Activated CD4-positive, alpha-beta T cell treated with anti-CD3 and anti-CD28 coated beads, Interleukin-2, amount 10 ng/mL, durations not matched to agents 7 days and 5 days (primary cell): ENCODE measurements around the gene ADAM10. TPM values are rescaled to one million over a fixed set of nuclear protein-coding genes. Genes with fewer than 3 reads are reported as not detected.
A peak's percentile ranks its signal among the peaks of the same experiment; 100 is the strongest.

Source experiments
- CTCF ChIA-PET: fragments of 350-600 bp; sonication (Branson Sonifier 250); formaldehyde crosslinking; loops from one replicate; lab custom pipeline; 2021; ENCODE audit warnings: antibody characterized with exemption; lab: Charles Lee
- POLR2A ChIA-PET: fragments of 350-600 bp; sonication (Branson Sonifier 250); formaldehyde crosslinking; loops from one replicate; lab custom pipeline; 2021; ENCODE audit warnings: antibody characterized with exemption; lab: Charles Lee
- DNase-seq: peaks from one replicate; pipeline ENCODE4 v3.0.0-alpha.2; 2020
- H3K27ac Mint-ChIP-seq: one replicate; pipeline ENCODE4 v1.8.0; 2021; ENCODE audit warnings: mild to moderate bottlenecking, moderate library complexity, mixed read lengths
- H3K27me3 Mint-ChIP-seq: one replicate; pipeline ENCODE4 v1.8.0; 2021; ENCODE audit warnings: mixed read lengths
- H3K36me3 Mint-ChIP-seq: one replicate; pipeline ENCODE4 v1.8.0; 2021; ENCODE audit warnings: low read depth, mixed read lengths
- H3K4me1 Mint-ChIP-seq: one replicate; pipeline ENCODE4 v1.8.0; 2021; ENCODE audit warnings: mixed read lengths
- H3K4me3 Mint-ChIP-seq: one replicate; pipeline ENCODE4 v1.8.0; 2021; ENCODE audit warnings: mild to moderate bottlenecking, moderate library complexity, mixed read lengths
- H3K9me3 Mint-ChIP-seq: one replicate; pipeline ENCODE4 v1.8.0; 2021; ENCODE audit warnings: mixed read lengths
- total RNA-seq, 2 experiments: library from RNA; stranded (reverse); gene quantifications; one replicate each; pipeline ENCODE4 v1.2.3, GENCODE V29; 2021

Gene ADAM10
- total RNA-seq, 2 experiments from 2014 or later: 140 to 170 TPM

- H3K4me1 Mint-ChIP-seq: peaks cover under 1% of the 10 kb centered on the region
- H3K9me3 Mint-ChIP-seq: peaks cover 2% of the 10 kb centered on the region
- H3K27ac Mint-ChIP-seq: no peak overlapping the region
- DNase-seq: no peak
- H3K27me3 Mint-ChIP-seq: peaks cover 3% of the 10 kb centered on the region
- ChIA-PET CTCF (interaction anchor here (0.7 to 2.7 kb wide), 6 partner anchors 10 to 53 kb away, joined by 3 to 13 read pairs (median 4); no protein-coding TSS in a partner anchor), POLR2A (no interaction called here)
- no peaks in the 10 kb centered on the region for H3K36me3 Mint-ChIP-seq
- no peak overlapping the region for H3K4me3 Mint-ChIP-seq
Measured at GRCh38 chr15:58558777-58559176, 190.7 kb downstream of the ADAM10 start.

DNA sequence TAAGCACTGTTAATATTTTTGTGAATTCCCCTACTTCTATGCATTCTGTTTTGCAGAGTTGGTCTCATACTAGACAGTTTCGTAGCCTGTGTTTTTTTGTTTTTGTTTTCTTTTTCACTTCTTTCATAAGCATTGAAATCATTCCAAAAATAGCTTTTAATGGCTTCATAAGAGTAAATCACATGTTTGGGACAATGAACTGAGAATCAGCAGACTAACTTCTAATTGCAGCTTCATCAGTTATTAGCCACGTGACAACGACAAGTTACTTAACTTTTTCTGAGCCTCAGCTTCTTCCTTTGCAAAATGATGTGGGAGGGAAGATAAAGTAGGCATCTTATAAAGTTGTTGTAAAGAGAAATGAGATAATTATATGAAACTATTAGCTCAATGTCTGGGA, 193.0 kb downstream of the ADAM10 start:
- ChIA-PET CTCF (interaction anchor here (1.0 to 1.9 kb wide), 3 partner anchors 10 to 18 kb away, joined by 3 to 6 read pairs (median 6); no protein-coding TSS in a partner anchor), POLR2A (no interaction called here)
- DNase-seq: no peak
- Mint-ChIP-seq H3K4me1 (peaks cover 16% of the 10 kb centered on the region), H3K27me3 (peaks cover 3% of the 10 kb centered on the region), H3K36me3 (peaks cover under 1% of the 10 kb centered on the region), H3K9me3 (peaks cover 2% of the 10 kb centered on the region), H3K4me3 (no peak overlapping the region), H3K27ac (no peak overlapping the region)

DNA sequence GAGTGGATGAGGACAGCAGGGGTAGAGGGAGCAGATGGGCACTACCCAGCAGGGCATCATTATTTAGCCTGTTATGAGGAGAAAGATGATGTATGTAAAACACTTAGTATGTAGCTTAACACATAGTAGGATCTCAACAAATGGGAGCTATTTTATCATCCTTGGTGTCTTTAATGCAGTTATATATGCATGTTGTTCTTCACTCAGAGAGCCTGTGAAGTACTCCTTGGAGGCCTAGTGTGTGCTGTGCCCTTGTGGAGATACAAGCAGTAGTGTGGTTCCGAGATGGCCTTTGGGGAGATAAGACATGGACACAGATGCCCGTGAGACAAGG, 193.5 kb downstream of the ADAM10 start:
- no peak for DNase-seq
- Mint-ChIP-seq H3K36me3 (peaks cover 6% of the 10 kb centered on the region), H3K4me3 (no peak overlapping the region), H3K4me1 (peaks cover 21% of the 10 kb centered on the region), H3K27ac (no peak overlapping the region), H3K9me3 (peaks cover 4% of the 10 kb centered on the region), H3K27me3 (peaks cover 3% of the 10 kb centered on the region)
- POLR2A ChIA-PET: no interaction called here
- CTCF ChIA-PET: interaction anchor here (1.2 to 1.9 kb wide), 2 partner anchors 9 to 19 kb away, joined by 3 to 6 read pairs; no protein-coding TSS in a partner anchor

GRCh38 chr15:58555162-58556027, 194.1 kb downstream of the ADAM10 start:
- no peak overlapping the region for H3K27ac Mint-ChIP-seq
- DNase-seq: no peak
- ChIA-PET CTCF (interaction anchor here (1.2 to 1.9 kb wide), 2 partner anchors 8 to 19 kb away, joined by 3 to 6 read pairs; no protein-coding TSS in a partner anchor), POLR2A (no interaction called here)
- H3K9me3 Mint-ChIP-seq: peaks cover 4% of the 10 kb centered on the region
- peaks cover 25% of the 10 kb centered on the region for H3K4me1 Mint-ChIP-seq
- peaks cover 3% of the 10 kb centered on the region for H3K27me3 Mint-ChIP-seq
- no peak overlapping the region for H3K4me3 Mint-ChIP-seq
- peaks cover 6% of the 10 kb centered on the region for H3K36me3 Mint-ChIP-seq

DNA sequence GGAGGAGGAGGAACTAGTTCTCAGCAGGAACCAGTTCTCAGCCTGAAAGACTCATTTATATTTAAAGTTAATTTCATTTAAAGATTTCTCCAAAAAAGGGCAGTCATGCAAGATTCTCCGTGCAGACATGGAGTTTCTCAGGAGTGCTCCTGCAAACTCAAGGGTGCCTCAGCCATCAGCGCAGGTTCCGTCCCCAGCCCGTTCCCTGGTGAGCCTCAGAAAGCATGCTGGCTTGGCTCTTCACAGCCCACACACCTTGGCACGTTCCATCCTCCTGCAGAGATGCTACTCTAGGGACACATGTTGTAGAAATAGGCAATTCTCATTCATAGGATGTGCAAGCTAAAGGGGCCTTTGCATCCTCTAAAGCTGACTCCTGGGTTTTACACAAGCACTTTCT, 194.7 kb downstream of the ADAM10 start:
- peaks cover 3% of the 10 kb centered on the region for H3K27me3 Mint-ChIP-seq
- POLR2A ChIA-PET: no interaction called here
- no peak overlapping the region for H3K27ac Mint-ChIP-seq
- H3K4me1 Mint-ChIP-seq: peaks cover 28% of the 10 kb centered on the region
- H3K9me3 Mint-ChIP-seq: peaks cover 4% of the 10 kb centered on the region
- DNase-seq: no peak
- CTCF ChIA-PET: no interaction called here
- no peak overlapping the region for H3K4me3 Mint-ChIP-seq
- peaks cover 6% of the 10 kb centered on the region for H3K36me3 Mint-ChIP-seq

DNA sequence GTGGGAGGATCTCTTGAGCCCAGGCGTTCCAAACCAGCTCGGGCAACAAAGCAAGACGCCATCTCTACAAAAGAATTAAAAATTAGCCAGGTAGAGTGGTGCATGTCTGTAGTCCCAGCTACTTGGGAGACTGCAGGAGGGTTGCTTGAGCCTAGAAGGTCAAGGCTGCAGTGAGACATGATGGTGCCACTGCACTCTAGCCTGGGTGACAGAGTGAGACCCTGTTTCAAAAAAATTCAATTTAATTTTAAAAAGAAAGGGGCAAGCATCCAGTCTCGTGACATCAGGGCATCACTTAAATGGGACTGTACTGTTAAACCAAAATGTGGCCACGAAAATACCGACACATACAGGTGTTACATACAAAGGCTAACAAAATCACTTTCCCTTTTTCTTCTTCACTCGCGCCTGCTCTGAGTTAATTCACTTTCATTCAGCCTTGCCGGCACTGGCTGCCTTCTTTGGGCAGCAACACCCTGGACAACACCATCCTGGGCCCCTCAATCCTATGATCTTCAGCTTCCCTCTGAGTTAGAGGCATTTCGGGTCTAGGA, 196.1 kb downstream of the ADAM10 start:
- Mint-ChIP-seq H3K4me3 (no peak overlapping the region), H3K27ac (no peak overlapping the region), H3K9me3 (peaks cover 2% of the 10 kb centered on the region), H3K36me3 (peaks cover 8% of the 10 kb centered on the region), H3K4me1 (peaks cover 31% of the 10 kb centered on the region), H3K27me3 (peaks cover 3% of the 10 kb centered on the region)
- CTCF ChIA-PET: no interaction called here
- POLR2A ChIA-PET: no interaction called here
- DNase-seq: no peak

DNA sequence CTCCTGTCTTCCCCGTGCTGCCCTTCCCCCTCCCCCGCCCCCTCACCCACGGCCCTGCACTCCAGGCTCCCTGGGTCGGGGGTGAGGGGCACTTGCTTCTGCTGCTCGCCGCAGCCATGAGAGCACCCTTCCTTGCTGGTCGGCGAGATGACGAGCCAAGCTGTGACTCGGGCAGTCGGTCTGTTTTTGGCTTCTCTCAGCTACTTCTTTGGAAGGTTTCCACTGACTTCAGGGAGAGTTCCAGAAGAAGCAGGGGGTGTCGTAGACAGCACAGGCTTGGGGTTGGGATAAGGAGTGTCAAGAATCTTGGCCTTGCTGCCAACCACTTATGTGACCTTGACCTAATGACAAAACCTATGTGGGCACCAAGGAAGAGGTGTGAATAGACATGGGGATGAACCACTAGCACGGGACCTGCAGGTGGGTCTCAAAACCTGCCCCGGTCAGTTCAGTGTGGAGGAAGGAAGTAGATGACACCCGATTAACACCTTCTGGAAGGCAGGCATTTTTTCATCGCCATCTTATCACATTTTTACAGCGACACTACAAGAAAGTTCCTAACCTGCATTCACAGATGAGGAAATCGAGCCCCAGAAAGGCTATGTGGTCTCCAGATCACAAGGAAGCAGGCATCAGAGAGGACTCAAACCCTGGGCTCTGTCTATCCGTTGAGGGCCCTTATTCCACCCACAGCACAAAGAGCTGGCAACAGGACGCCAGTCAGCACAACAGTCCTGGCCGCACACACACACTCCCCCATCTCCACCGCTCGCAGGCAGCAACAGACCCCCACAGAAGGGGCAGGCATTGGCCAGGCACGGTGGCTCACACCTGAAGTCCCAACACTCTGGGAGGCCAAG, 196.8 kb downstream of the ADAM10 start:
- peak overlapping the region; percentile 56 for H3K27ac Mint-ChIP-seq
- H3K4me1 Mint-ChIP-seq: peaks cover 33% of the 10 kb centered on the region
- peaks cover 3% of the 10 kb centered on the region for H3K27me3 Mint-ChIP-seq
- ChIA-PET CTCF (no interaction called here), POLR2A (interaction anchor here (0.6 kb wide), 1 partner anchor 39 kb away, joined by 3 read pairs; no protein-coding TSS in a partner anchor)
- peaks cover 3% of the 10 kb centered on the region for H3K9me3 Mint-ChIP-seq
- H3K4me3 Mint-ChIP-seq: no peak overlapping the region
- DNase-seq: no peak
- peaks cover 8% of the 10 kb centered on the region for H3K36me3 Mint-ChIP-seq

GRCh38 chr15:58551764-58552504, 197.6 kb downstream of the ADAM10 start:
- CTCF ChIA-PET: no interaction called here
- H3K27me3 Mint-ChIP-seq: peaks cover 3% of the 10 kb centered on the region
- POLR2A ChIA-PET: interaction anchor here (0.6 kb wide), 1 partner anchor 38 kb away, joined by 3 read pairs; no protein-coding TSS in a partner anchor
- peaks cover 8% of the 10 kb centered on the region for H3K36me3 Mint-ChIP-seq
- H3K4me3 Mint-ChIP-seq: no peak overlapping the region
- H3K9me3 Mint-ChIP-seq: peaks cover 3% of the 10 kb centered on the region
- no peak for DNase-seq
- peaks cover 37% of the 10 kb centered on the region for H3K4me1 Mint-ChIP-seq
- peak overlapping the region; percentile 73 for H3K27ac Mint-ChIP-seq

GRCh38 chr15:58551084-58551763, 198.3 kb downstream of the ADAM10 start:
- ChIA-PET POLR2A (no interaction called here), CTCF (interaction anchor here (0.7 to 1.2 kb wide), 2 partner anchors 10 to 29 kb away, joined by 3 to 4 read pairs; no protein-coding TSS in a partner anchor)
- peaks cover 3% of the 10 kb centered on the region for H3K9me3 Mint-ChIP-seq
- DNase-seq: no peak
- H3K36me3 Mint-ChIP-seq: peaks cover 12% of the 10 kb centered on the region
- H3K27me3 Mint-ChIP-seq: peaks cover 1% of the 10 kb centered on the region
- H3K4me1 Mint-ChIP-seq: peaks cover 44% of the 10 kb centered on the region
- H3K4me3 Mint-ChIP-seq: no peak overlapping the region
- peak overlapping the region; percentile 73 for H3K27ac Mint-ChIP-seq

GRCh38 chr15:58549785-58550074, 199.8 kb downstream of the ADAM10 start:
- no peak overlapping the region for H3K27ac Mint-ChIP-seq
- ChIA-PET POLR2A (no interaction called here), CTCF (interaction anchor here (1.0 to 3.6 kb wide), 5 partner anchors 9 to 43 kb away, joined by 3 to 13 read pairs (median 4); no protein-coding TSS in a partner anchor)
- H3K4me1 Mint-ChIP-seq: peaks cover 59% of the 10 kb centered on the region
- H3K27me3 Mint-ChIP-seq: peaks cover under 1% of the 10 kb centered on the region
- H3K9me3 Mint-ChIP-seq: peaks cover 3% of the 10 kb centered on the region
- DNase-seq: no peak
- no peak overlapping the region for H3K4me3 Mint-ChIP-seq
- H3K36me3 Mint-ChIP-seq: peaks cover 16% of the 10 kb centered on the region

DNA sequence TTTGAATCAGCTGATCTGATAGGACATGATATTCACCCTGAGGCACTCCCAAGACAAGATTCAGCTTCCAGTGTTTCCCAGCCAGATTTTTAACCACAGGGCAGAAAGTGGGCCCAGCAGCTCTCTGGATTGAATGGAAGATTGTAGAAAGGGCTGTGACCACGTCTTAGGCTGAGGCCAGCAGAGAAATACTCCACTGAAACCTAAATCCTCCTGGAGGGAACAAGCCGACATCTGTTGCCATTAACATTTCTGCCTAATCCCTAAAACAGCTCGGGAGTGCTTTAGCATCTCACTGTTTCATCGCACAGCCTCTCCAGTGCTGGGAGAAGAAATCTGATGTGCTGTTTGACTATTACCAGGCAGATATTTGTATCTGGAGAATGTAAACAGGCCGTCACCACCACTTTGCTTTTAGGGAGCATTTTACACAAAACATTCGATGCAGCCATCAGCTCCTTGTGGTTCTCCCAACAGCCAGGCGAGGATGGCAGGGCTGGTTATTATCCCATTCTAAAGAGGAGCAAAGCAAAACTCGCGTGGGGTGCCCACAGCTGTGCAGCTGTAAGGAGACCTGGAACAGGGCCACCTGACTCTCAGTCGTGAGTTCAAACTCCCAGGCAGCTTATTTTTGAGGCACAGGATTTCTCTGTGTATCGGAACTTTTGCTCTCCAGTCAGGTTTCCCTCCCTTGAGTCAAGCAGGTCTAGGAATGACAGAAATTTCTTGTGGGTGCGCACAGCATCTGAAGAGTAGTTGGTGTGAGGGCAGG, 200.3 kb downstream of the ADAM10 start:
- Mint-ChIP-seq H3K27ac (no peak overlapping the region), H3K4me3 (no peak overlapping the region), H3K27me3 (no peaks in the 10 kb centered on the region), H3K9me3 (peaks cover 3% of the 10 kb centered on the region), H3K4me1 (peaks cover 62% of the 10 kb centered on the region), H3K36me3 (peaks cover 16% of the 10 kb centered on the region)
- DNase-seq: no peak
- CTCF ChIA-PET: interaction anchor here (1.0 to 3.6 kb wide), 4 partner anchors 11 to 42 kb away, joined by 3 to 13 read pairs (median 5); no protein-coding TSS in a partner anchor
- POLR2A ChIA-PET: no interaction called here
